H1 (cell line): ENCODE data around the gene GCSH. TPM values are rescaled to one million over a fixed set of nuclear protein-coding genes. Genes with fewer than 3 reads are reported as not detected.

Experiments used
- BACH1 ChIP-seq: IDR thresholded peaks from 2 replicates; pipeline ENCODE4 v1.6.1; 2012; ENCODE audit warnings: low read length, improper control_type of control experiment
- FOSL1 ChIP-seq: IDR thresholded peaks from 2 replicates; pipeline ENCODE4 v1.6.1; 2011; ENCODE audit warnings: mild to moderate bottlenecking, low read depth, low read length, moderate library complexity; ENCODE audit not compliant: insufficient read depth
- HDAC6 ChIP-seq: IDR thresholded peaks from one replicate; pipeline ENCODE4 v1.7.1; 2012; ENCODE audit warnings: low read depth, mild to moderate bottlenecking, inconsistent platforms, low read length, moderate library complexity
- JUN ChIP-seq: IDR thresholded peaks from 2 replicates; pipeline ENCODE4 v1.6.1; 2011; ENCODE audit warnings: low read depth, mild to moderate bottlenecking, improper control_type of control experiment, low read length
- JUND ChIP-seq: IDR thresholded peaks from 2 replicates; pipeline ENCODE4 v1.6.1; 2011; ENCODE audit warnings: mild to moderate bottlenecking, improper control_type of control experiment, low read length
- PHF8 ChIP-seq: fragments of 200-600 bp; sonication (generic); conservative IDR thresholded peaks from 2 replicates; pipeline ENCODE4 v1.7.1; 2012; ENCODE audit warnings: low read depth, mild to moderate bottlenecking, inconsistent platforms, low read length, moderate library complexity
- POLR2A ChIP-seq, 2 experiments: IDR thresholded peaks; 1 replicate in 1 of 2; 2 replicates in 1 of 2; pipeline ENCODE4 v1.6.1; 2011; ENCODE audit warnings: low read depth in 2 of 2, low read length in 2 of 2, mild to moderate bottlenecking in 2 of 2; ENCODE audit errors: control extremely low read depth in 1 of 2
- RNF2 ChIP-seq: fragments of 200-900, 300-1000 bp; sonication (generic); IDR thresholded peaks from 2 replicates; pipeline ENCODE4 v1.7.1; 2016; ENCODE audit warnings: borderline replicate concordance, low read depth, mild to moderate bottlenecking, antibody characterized with exemption, low read length; ENCODE audit not compliant: poor library complexity, severe bottlenecking; ENCODE audit errors: missing control alignments
- SIN3A ChIP-seq, 2 experiments: IDR thresholded peaks in 1 of 2; conservative IDR thresholded peaks in 1 of 2; 2 replicates each; pipeline ENCODE4 v1.6.1; 2011 to 2012; ENCODE audit warnings: low read length in 2 of 2, improper control_type of control experiment in 1 of 2, low read depth in 1 of 2, mild to moderate bottlenecking in 1 of 2
- TAF1 ChIP-seq: IDR thresholded peaks from 2 replicates; pipeline ENCODE4 v1.6.1; 2011; ENCODE audit warnings: mild to moderate bottlenecking, low read depth, low read length
- YY1 ChIP-seq: IDR thresholded peaks from 2 replicates; pipeline ENCODE4 v1.6.1; 2011; ENCODE audit warnings: low read depth, mild to moderate bottlenecking, low read length
- polyA plus RNA-seq, 7 experiments: library from polyadenylated mRNA; depleted of rRNA in 3 of 7; stranded (reverse) in 5 of 7; unstranded in 2 of 7; fragments of >200 nt in 5 of 7; fragments of 200-250 nt in 2 of 7; gene quantifications; 1 replicate in 5 of 7; 2 replicates in 1 of 7; 4 replicates in 1 of 7; pipeline versions ENCODE4 v1.2.1 to v1.2.3, GENCODE V29; 2011 to 2013; ENCODE audit warnings: missing spikeins in 2 of 7, mixed read lengths in 2 of 7
- total RNA-seq: library from RNA; stranded (reverse); fragmentation: NEBNext Ultra II Directional; extraction: Animal tissue kit (Norgen Biotek cat#: 25700); gene quantifications from 2 replicates; pipeline ENCODE4 v1.2.1, GENCODE V29; 2021
- TF ChIP-seq, protein P1 (sequence below): fragments of 300-600 bp; sonication (generic); IDR thresholded peaks from 2 replicates; pipeline ENCODE4 v1.7.1; 2012; ENCODE audit warnings: low read length, moderate library complexity, mild to moderate bottlenecking, inconsistent platforms; ENCODE audit not compliant: insufficient replicate concordance

GCSH gene
- total and polyA plus RNA-seq, 2 of the 8 experiments (the other 6 are each of a cell fraction or from before 2014, with no cell fraction given), result 28.2 to 108 TPM

DNA sequence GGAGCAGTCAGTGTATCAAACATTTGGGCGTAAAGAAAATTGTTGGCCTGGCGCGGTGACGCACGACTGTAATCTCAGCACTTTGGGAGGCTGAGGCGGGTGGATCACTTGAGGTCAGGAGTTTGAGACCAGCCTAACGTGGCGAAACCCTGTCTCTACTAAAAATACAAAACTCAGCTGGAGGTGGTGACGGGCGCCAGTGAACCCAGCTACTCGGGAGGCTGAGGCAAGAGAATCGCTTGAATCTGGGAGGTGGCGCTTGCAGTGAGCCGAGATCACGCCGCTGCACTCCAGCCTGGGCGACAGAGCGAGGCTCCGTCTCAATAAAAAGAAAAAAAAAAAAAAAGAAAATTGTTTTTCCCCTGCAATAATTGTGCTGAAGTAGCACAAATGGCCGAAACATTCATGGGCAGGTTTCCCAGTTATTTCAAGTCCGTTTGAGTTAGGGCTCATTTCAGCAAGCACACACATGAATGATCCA is 1.4 kb downstream of the GCSH start (continued):
- TF ChIP-seq, protein P1, sequence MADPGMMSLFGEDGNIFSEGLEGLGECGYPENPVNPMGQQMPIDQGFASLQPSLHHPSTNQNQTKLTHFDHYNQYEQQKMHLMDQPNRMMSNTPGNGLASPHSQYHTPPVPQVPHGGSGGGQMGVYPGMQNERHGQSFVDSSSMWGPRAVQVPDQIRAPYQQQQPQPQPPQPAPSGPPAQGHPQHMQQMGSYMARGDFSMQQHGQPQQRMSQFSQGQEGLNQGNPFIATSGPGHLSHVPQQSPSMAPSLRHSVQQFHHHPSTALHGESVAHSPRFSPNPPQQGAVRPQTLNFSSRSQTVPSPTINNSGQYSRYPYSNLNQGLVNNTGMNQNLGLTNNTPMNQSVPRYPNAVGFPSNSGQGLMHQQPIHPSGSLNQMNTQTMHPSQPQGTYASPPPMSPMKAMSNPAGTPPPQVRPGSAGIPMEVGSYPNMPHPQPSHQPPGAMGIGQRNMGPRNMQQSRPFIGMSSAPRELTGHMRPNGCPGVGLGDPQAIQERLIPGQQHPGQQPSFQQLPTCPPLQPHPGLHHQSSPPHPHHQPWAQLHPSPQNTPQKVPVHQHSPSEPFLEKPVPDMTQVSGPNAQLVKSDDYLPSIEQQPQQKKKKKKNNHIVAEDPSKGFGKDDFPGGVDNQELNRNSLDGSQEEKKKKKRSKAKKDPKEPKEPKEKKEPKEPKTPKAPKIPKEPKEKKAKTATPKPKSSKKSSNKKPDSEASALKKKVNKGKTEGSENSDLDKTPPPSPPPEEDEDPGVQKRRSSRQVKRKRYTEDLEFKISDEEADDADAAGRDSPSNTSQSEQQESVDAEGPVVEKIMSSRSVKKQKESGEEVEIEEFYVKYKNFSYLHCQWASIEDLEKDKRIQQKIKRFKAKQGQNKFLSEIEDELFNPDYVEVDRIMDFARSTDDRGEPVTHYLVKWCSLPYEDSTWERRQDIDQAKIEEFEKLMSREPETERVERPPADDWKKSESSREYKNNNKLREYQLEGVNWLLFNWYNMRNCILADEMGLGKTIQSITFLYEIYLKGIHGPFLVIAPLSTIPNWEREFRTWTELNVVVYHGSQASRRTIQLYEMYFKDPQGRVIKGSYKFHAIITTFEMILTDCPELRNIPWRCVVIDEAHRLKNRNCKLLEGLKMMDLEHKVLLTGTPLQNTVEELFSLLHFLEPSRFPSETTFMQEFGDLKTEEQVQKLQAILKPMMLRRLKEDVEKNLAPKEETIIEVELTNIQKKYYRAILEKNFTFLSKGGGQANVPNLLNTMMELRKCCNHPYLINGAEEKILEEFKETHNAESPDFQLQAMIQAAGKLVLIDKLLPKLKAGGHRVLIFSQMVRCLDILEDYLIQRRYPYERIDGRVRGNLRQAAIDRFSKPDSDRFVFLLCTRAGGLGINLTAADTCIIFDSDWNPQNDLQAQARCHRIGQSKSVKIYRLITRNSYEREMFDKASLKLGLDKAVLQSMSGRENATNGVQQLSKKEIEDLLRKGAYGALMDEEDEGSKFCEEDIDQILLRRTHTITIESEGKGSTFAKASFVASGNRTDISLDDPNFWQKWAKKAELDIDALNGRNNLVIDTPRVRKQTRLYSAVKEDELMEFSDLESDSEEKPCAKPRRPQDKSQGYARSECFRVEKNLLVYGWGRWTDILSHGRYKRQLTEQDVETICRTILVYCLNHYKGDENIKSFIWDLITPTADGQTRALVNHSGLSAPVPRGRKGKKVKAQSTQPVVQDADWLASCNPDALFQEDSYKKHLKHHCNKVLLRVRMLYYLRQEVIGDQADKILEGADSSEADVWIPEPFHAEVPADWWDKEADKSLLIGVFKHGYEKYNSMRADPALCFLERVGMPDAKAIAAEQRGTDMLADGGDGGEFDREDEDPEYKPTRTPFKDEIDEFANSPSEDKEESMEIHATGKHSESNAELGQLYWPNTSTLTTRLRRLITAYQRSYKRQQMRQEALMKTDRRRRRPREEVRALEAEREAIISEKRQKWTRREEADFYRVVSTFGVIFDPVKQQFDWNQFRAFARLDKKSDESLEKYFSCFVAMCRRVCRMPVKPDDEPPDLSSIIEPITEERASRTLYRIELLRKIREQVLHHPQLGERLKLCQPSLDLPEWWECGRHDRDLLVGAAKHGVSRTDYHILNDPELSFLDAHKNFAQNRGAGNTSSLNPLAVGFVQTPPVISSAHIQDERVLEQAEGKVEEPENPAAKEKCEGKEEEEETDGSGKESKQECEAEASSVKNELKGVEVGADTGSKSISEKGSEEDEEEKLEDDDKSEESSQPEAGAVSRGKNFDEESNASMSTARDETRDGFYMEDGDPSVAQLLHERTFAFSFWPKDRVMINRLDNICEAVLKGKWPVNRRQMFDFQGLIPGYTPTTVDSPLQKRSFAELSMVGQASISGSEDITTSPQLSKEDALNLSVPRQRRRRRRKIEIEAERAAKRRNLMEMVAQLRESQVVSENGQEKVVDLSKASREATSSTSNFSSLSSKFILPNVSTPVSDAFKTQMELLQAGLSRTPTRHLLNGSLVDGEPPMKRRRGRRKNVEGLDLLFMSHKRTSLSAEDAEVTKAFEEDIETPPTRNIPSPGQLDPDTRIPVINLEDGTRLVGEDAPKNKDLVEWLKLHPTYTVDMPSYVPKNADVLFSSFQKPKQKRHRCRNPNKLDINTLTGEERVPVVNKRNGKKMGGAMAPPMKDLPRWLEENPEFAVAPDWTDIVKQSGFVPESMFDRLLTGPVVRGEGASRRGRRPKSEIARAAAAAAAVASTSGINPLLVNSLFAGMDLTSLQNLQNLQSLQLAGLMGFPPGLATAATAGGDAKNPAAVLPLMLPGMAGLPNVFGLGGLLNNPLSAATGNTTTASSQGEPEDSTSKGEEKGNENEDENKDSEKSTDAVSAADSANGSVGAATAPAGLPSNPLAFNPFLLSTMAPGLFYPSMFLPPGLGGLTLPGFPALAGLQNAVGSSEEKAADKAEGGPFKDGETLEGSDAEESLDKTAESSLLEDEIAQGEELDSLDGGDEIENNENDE, result no peak
- TF ChIP-seq YY1, result no peak
- TF ChIP-seq JUND, result no peak
- TF ChIP-seq BACH1, result no peak
- TF ChIP-seq TAF1, result no peak
- no peak for TF ChIP-seq HDAC6
- no peak for TF ChIP-seq RNF2
- TF ChIP-seq SIN3A (conservative IDR thresholded peaks at IDR 0.05 in 1 of 2, IDR thresholded peaks at IDR 0.05 in 1 of 2; ENCODE audit: low read depth in 1 of 2, low read length in 2 of 2), result no peak
- no peak for TF ChIP-seq POLR2A (IDR thresholded peaks at IDR 0.05; ENCODE audit: control extremely low read depth in 1 of 2, low read depth in 2 of 2, low read length in 2 of 2)
- no peak for TF ChIP-seq PHF8
- no peak for TF ChIP-seq FOSL1
- TF ChIP-seq JUN, result no peak
